HepG2 (cell line): ENCODE data around the gene SHFL. TPM values are rescaled to one million over a fixed set of nuclear protein-coding genes. Genes with fewer than 3 reads are reported as not detected.

Experiments
- ARID3A ChIP-seq: IDR thresholded peaks from 2 replicates; pipeline ENCODE4 v1.6.1; 2012; ENCODE audit warnings: low read depth, low read length, improper control_type of control experiment
- FOXK1 ChIP-seq: sonication (generic); formaldehyde crosslinking; IDR thresholded peaks from 2 replicates; pipeline ENCODE4 v1.4.0; 2020; ENCODE audit warnings: low read depth, missing genetic modification reagents, borderline replicate concordance
- GATA4 ChIP-seq: sonication (generic); IDR thresholded peaks from 2 replicates; pipeline ENCODE4 v1.6.1; 2016; ENCODE audit warnings: antibody characterized with exemption, low read depth, borderline replicate concordance
- HES4 ChIP-seq: sonication (generic); formaldehyde crosslinking; IDR thresholded peaks from 2 replicates; pipeline ENCODE4 v1.9.0; 2021; ENCODE audit warnings: mild to moderate bottlenecking, missing genetic modification reagents, borderline replicate concordance
- MAZ ChIP-seq, 2 experiments: sonication (generic) in 1 of 2; formaldehyde crosslinking in 1 of 2; IDR thresholded peaks; 2 replicates each; pipeline versions ENCODE4 v1.5.0 to v1.6.1; 2012 to 2020; ENCODE audit warnings: low read depth in 2 of 2, mild to moderate bottlenecking in 2 of 2, borderline replicate concordance in 1 of 2, improper control_type of control experiment in 1 of 2, low read length in 1 of 2, missing genetic modification reagents in 1 of 2, moderate library complexity in 1 of 2
- NFE2 ChIP-seq: sonication (generic); formaldehyde crosslinking; IDR thresholded peaks from 2 replicates; pipeline ENCODE4 v1.4.0; 2020; ENCODE audit warnings: missing genetic modification reagents
- POLR2G ChIP-seq: fragments of 200-400 bp; formaldehyde crosslinking; IDR thresholded peaks from 2 replicates; pipeline ENCODE4 v1.6.1; 2018; ENCODE audit warnings: mild to moderate bottlenecking, low read depth, low read length, moderate library complexity
- PTBP1 ChIP-seq: fragments of 200-400 bp; formaldehyde crosslinking; IDR thresholded peaks from 2 replicates; pipeline ENCODE4 v1.6.1; 2018; ENCODE audit warnings: low read length, low read depth; ENCODE audit not compliant: poor library complexity, severe bottlenecking
- RARG ChIP-seq: sonication (generic); formaldehyde crosslinking; IDR thresholded peaks from 2 replicates; pipeline ENCODE4 v1.4.0; 2020; ENCODE audit warnings: low read depth, mild to moderate bottlenecking, missing genetic modification reagents
- TBX2 ChIP-seq: sonication (generic); formaldehyde crosslinking; IDR thresholded peaks from 2 replicates; pipeline ENCODE4 v1.5.0; 2020; ENCODE audit warnings: missing genetic modification reagents, mild to moderate bottlenecking, borderline replicate concordance
- ZBTB2 ChIP-seq: sonication (generic); formaldehyde crosslinking; IDR thresholded peaks from 2 replicates; pipeline ENCODE4 v1.8.0; 2022; ENCODE audit warnings: low read depth, missing genetic modification reagents
- ZNF446 ChIP-seq: sonication (generic); formaldehyde crosslinking; IDR thresholded peaks from 2 replicates; pipeline ENCODE4 v1.5.0; 2020; ENCODE audit warnings: mild to moderate bottlenecking, missing genetic modification reagents
- ZNF512B ChIP-seq: sonication (generic); formaldehyde crosslinking; IDR thresholded peaks from 2 replicates; pipeline ENCODE4 v1.5.1; 2020; ENCODE audit warnings: missing genetic modification reagents, mild to moderate bottlenecking, borderline replicate concordance
- polyA plus RNA-seq, 8 experiments: library from polyadenylated mRNA; depleted of rRNA in 3 of 8; stranded (reverse) in 7 of 8; unstranded in 1 of 8; fragments of >200 nt; fragmentation: Illumina TruSeq in 4 of 8; extraction: Trizol in 4 of 8; gene quantifications; 2 replicates each; pipeline versions ENCODE4 v1.2.1 to v1.2.3, GENCODE V29; 2011 to 2016; ENCODE audit warnings: low read depth in 4 of 8, missing spikeins in 1 of 8, mixed read lengths in 1 of 8; ENCODE audit not compliant: insufficient read depth in 1 of 8
- total RNA-seq, 5 experiments: library from RNA; depleted of rRNA; stranded (reverse); fragments of >200 nt; fragmentation: Illumina TruSeq; extraction: Trizol; gene quantifications; 2 replicates each; pipeline ENCODE4 v1.2.3, GENCODE V29; 2016; ENCODE audit warnings: low read depth in 1 of 5
- TF ChIP-seq, protein P1 (sequence below): sonication (generic); formaldehyde crosslinking; IDR thresholded peaks from 2 replicates; pipeline ENCODE4 v1.4.0; 2020; ENCODE audit warnings: mild to moderate bottlenecking, missing genetic modification reagents
- TF ChIP-seq, protein P2 (sequence below): IDR thresholded peaks from 2 replicates; pipeline ENCODE4 v1.6.1; 2012; ENCODE audit warnings: inconsistent platforms
- TF ChIP-seq, protein P3 (sequence below): sonication (generic); formaldehyde crosslinking; IDR thresholded peaks from 2 replicates; pipeline ENCODE4 v1.9.0; 2021; ENCODE audit warnings: missing genetic modification reagents, mild to moderate bottlenecking, borderline replicate concordance

Gene SHFL
- total and polyA plus RNA-seq, 2 of the 13 experiments (the other 11 are each of a cell fraction or from before 2014, with no cell fraction given) = 12.3 to 36.4 TPM

GRCh38 chr19:10114651-10115391 is 28.7 kb downstream of the SHFL start (continued):
- TF ChIP-seq ZBTB2 (CRISPR knock-in tag) = no peak
- no peak for TF ChIP-seq ZNF446 (CRISPR knock-in tag)
- TF ChIP-seq GATA4 = no peak
- TF ChIP-seq FOXK1 (CRISPR knock-in tag) = no peak
- TF ChIP-seq, protein P1, sequence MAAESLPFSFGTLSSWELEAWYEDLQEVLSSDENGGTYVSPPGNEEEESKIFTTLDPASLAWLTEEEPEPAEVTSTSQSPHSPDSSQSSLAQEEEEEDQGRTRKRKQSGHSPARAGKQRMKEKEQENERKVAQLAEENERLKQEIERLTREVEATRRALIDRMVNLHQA (CRISPR knock-in tag) = no peak
- TF ChIP-seq, protein P2, sequence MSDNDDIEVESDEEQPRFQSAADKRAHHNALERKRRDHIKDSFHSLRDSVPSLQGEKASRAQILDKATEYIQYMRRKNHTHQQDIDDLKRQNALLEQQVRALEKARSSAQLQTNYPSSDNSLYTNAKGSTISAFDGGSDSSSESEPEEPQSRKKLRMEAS = no peak
- TF ChIP-seq ARID3A = no peak
- no peak for TF ChIP-seq MAZ (IDR thresholded peaks at IDR 0.05; ENCODE audit: borderline replicate concordance, low read depth, low read length)
- no peak for TF ChIP-seq MAZ (CRISPR knock-in tag; IDR thresholded peaks at IDR 0.05; ENCODE audit: low read depth)
- 0 out of 2 replicates have a peak, but pooled peaks have one; percentile 2 for TF ChIP-seq NFE2 (CRISPR knock-in tag)
- peak; percentile 71 for TF ChIP-seq POLR2G
- no peak for TF ChIP-seq HES4
- TF ChIP-seq, protein P3, sequence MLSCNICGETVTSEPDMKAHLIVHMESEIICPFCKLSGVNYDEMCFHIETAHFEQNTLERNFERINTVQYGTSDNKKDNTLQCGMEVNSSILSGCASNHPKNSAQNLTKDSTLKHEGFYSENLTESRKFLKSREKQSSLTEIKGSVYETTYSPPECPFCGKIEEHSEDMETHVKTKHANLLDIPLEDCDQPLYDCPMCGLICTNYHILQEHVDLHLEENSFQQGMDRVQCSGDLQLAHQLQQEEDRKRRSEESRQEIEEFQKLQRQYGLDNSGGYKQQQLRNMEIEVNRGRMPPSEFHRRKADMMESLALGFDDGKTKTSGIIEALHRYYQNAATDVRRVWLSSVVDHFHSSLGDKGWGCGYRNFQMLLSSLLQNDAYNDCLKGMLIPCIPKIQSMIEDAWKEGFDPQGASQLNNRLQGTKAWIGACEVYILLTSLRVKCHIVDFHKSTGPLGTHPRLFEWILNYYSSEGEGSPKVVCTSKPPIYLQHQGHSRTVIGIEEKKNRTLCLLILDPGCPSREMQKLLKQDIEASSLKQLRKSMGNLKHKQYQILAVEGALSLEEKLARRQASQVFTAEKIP (CRISPR knock-in tag) = no peak
- TF ChIP-seq TBX2 (CRISPR knock-in tag) = no peak
- no peak for TF ChIP-seq RARG (CRISPR knock-in tag)
- TF ChIP-seq PTBP1 = peak; percentile 43
- no peak for TF ChIP-seq ZNF512B
